Suprapubic skin (tissue), 4 donors: ENCODE measurements around the gene UBE2S.

ENCODE experiments used
- CTCF ChIP-seq, 2 donors: fragments of 200-600 bp in 1 of 2; fragments of 450-650 bp in 1 of 2; sonication (generic) in 1 of 2; IDR thresholded peaks; one replicate each; pipeline ENCODE4 v1.5.1; 2016 to 2019; ENCODE audit warnings: antibody characterized with exemption in 2 of 2, mild to moderate bottlenecking in 1 of 2, moderate library complexity in 1 of 2
- EP300 ChIP-seq: sonication (generic); formaldehyde crosslinking; IDR thresholded peaks from one replicate; pipeline ENCODE4 v1.6.1; 2017; ENCODE audit warnings: antibody characterized with exemption
- POLR2A ChIP-seq, 2 donors: fragments of 450-650 bp; IDR thresholded peaks; one replicate each; pipeline ENCODE4 v1.6.1; 2017; ENCODE audit warnings: antibody characterized with exemption in 2 of 2, mild to moderate bottlenecking in 2 of 2, moderate library complexity in 2 of 2
- POLR2AphosphoS5 ChIP-seq, 3 donors: sonication (generic); formaldehyde crosslinking; IDR thresholded peaks; one replicate each; pipeline ENCODE4 v1.6.1; 2017; ENCODE audit warnings: antibody characterized with exemption in 3 of 3

- TF ChIP-seq CTCF (IDR thresholded peaks at IDR 0.05) (no peak), POLR2AphosphoS5 (IDR thresholded peaks at IDR 0.05) (no peak), POLR2A (IDR thresholded peaks at IDR 0.05) (no peak), EP300 (no peak)
These were observed 55.5 kb downstream of the UBE2S start for GRCh38 chr19:55352040-55352439.
